Esophagus squamous epithelium (tissue), 4 donors: ENCODE results near the gene NPIPA1.
"Not testable (repeated sequence)": the region's sequence is repeated elsewhere in the genome, so short reads cannot be mapped to it uniquely, and the experiment has no call there.

Experiments used
- CTCF ChIP-seq, 6 experiments: fragments of 450-650 bp in 4 of 6; fragments of 200-600 bp in 2 of 6; sonication (generic) in 2 of 6; IDR thresholded peaks; one replicate each; pipeline ENCODE4 v1.5.1; 2016 to 2019; ENCODE audit warnings: antibody characterized with exemption in 6 of 6, mild to moderate bottlenecking in 4 of 6, moderate library complexity in 4 of 6
- POLR2A ChIP-seq, 4 donors: fragments of 450-650 bp; IDR thresholded peaks; one replicate each; pipeline ENCODE4 v1.6.1; 2017; ENCODE audit warnings: antibody characterized with exemption in 4 of 4, mild to moderate bottlenecking in 4 of 4, moderate library complexity in 3 of 4

- not testable (repeated sequence) for TF ChIP-seq POLR2A, CTCF (IDR thresholded peaks at IDR 0.05)
These were observed 39.9 kb downstream of the NPIPA1 start for GRCh38 chr16:14976971-14977736.
